Adipocyte (in vitro differentiated cells): ENCODE measurements around the gene ETNK2.

Experiments
- DNase-seq: peaks from one replicate; pipeline ENCODE4 v3.0.0-alpha.2; 2015; ENCODE audit warnings: low read depth
- H3K27me3 ChIP-seq: replicated peaks from 2 replicates; pipeline ENCODE4 v1.7.0; 2013; ENCODE audit warnings: mild to moderate bottlenecking, low read length, moderate library complexity; ENCODE audit not compliant: control insufficient read depth, insufficient read depth
- H3K36me3 ChIP-seq: 2 replicates; pipeline ENCODE4 v1.7.0; 2013; ENCODE audit warnings: low read length, mild to moderate bottlenecking, moderate library complexity; ENCODE audit not compliant: control insufficient read depth, insufficient read depth, severe bottlenecking
- H3K4me1 ChIP-seq: 2 replicates; pipeline ENCODE4 v1.7.0; 2013; ENCODE audit warnings: mild to moderate bottlenecking, low read length, moderate library complexity; ENCODE audit not compliant: control insufficient read depth, insufficient read depth
- H3K4me3 ChIP-seq: 2 replicates; pipeline ENCODE4 v1.7.0; 2013; ENCODE audit warnings: mild to moderate bottlenecking, low read length, moderate library complexity
- H3K9ac ChIP-seq: 2 replicates; pipeline ENCODE4 v1.7.0; 2013; ENCODE audit warnings: mild to moderate bottlenecking, low read length, moderate library complexity
- H3K9me3 ChIP-seq: 2 replicates; pipeline ENCODE4 v1.7.0; 2013; ENCODE audit warnings: mild to moderate bottlenecking, low read length, moderate library complexity; ENCODE audit not compliant: control insufficient read depth

The ETNK2 gene

GRCh38 chr1:204172404-204173029 lies 20.7 kb upstream of the ETNK2 start:
- no peak for DNase-seq
- H3K4me1 ChIP-seq = no peaks in the 10 kb centered on the region
- H3K4me3 ChIP-seq = no peak overlapping the region
- peaks cover 2% of the 10 kb centered on the region for H3K9me3 ChIP-seq
- no peaks in the 10 kb centered on the region for H3K36me3 ChIP-seq
- no peak overlapping the region for H3K9ac ChIP-seq
- peaks cover 31% of the 10 kb centered on the region for H3K27me3 ChIP-seq

- H3K27me3 ChIP-seq = peaks cover 31% of the 10 kb centered on the region
Measured at GRCh38 chr1:204171751-204172178, 19.9 kb upstream of the ETNK2 start.

GRCh38 chr1:204170494-204171155 lies 18.8 kb upstream of the ETNK2 start:
- no peaks in the 10 kb centered on the region for H3K36me3 ChIP-seq
- H3K9me3 ChIP-seq = peaks cover 2% of the 10 kb centered on the region
- no peak for DNase-seq
- no peak overlapping the region for H3K9ac ChIP-seq
- H3K4me3 ChIP-seq = no peak overlapping the region
- H3K4me1 ChIP-seq = no peaks in the 10 kb centered on the region
- H3K27me3 ChIP-seq = peaks cover 30% of the 10 kb centered on the region

More at GRCh38 chr1:204171751-204172178, 19.9 kb upstream of the ETNK2 start:
- H3K4me3 ChIP-seq = no peak overlapping the region
- H3K9me3 ChIP-seq = peaks cover 2% of the 10 kb centered on the region
- no peaks in the 10 kb centered on the region for H3K4me1 ChIP-seq
- DNase-seq = peak; percentile 46
- no peak overlapping the region for H3K9ac ChIP-seq
- H3K36me3 ChIP-seq = no peaks in the 10 kb centered on the region

- DNase-seq = no peak
- Histone ChIP-seq H3K9me3 (peaks cover 2% of the 10 kb centered on the region), H3K9ac (no peak overlapping the region), H3K27me3 (peaks cover 28% of the 10 kb centered on the region), H3K36me3 (no peaks in the 10 kb centered on the region), H3K4me1 (no peaks in the 10 kb centered on the region), H3K4me3 (no peak overlapping the region)
Measured at GRCh38 chr1:204169858-204170257, 18.0 kb upstream of the ETNK2 start.

- H3K4me3 ChIP-seq = no peak overlapping the region
- H3K4me1 ChIP-seq = no peaks in the 10 kb centered on the region
- DNase-seq = no peak
- peaks cover 2% of the 10 kb centered on the region for H3K9me3 ChIP-seq
- H3K9ac ChIP-seq = no peak overlapping the region
- no peaks in the 10 kb centered on the region for H3K36me3 ChIP-seq
- H3K27me3 ChIP-seq = peaks cover 37% of the 10 kb centered on the region
Measured at GRCh38 chr1:204167730-204168129, 15.9 kb upstream of the ETNK2 start.

GRCh38 chr1:204166219-204166618 lies 14.4 kb upstream of the ETNK2 start, which contains the start of gene REN:
TSS of gene REN (minus strand) at chr1:204166337. CDS start at chr1:204166293, 44 bp downstream.
- no peak for DNase-seq
- Histone ChIP-seq H3K9me3 (peaks cover 2% of the 10 kb centered on the region), H3K36me3 (no peaks in the 10 kb centered on the region), H3K4me3 (no peak within 1 kb of the TSS), H3K27me3 (peaks cover 48% of the 10 kb centered on the region), H3K4me1 (no peaks in the 10 kb centered on the region), H3K9ac (no peak within 1 kb of the TSS)

- Histone ChIP-seq H3K9ac (no peak overlapping the region), H3K4me3 (no peak overlapping the region), H3K36me3 (no peaks in the 10 kb centered on the region), H3K9me3 (no peaks in the 10 kb centered on the region), H3K27me3 (peaks cover 74% of the 10 kb centered on the region), H3K4me1 (no peaks in the 10 kb centered on the region)
- peak; percentile 86 for DNase-seq
Measured at GRCh38 chr1:204162494-204163074, 10.7 kb upstream of the ETNK2 start.

- H3K9me3 ChIP-seq = no peaks in the 10 kb centered on the region
- no peak overlapping the region for H3K4me3 ChIP-seq
- H3K9ac ChIP-seq = no peak overlapping the region
- H3K27me3 ChIP-seq = peaks cover 74% of the 10 kb centered on the region
- no peak for DNase-seq
- H3K4me1 ChIP-seq = no peaks in the 10 kb centered on the region
- no peaks in the 10 kb centered on the region for H3K36me3 ChIP-seq
Measured at GRCh38 chr1:204161609-204162493, 10.0 kb upstream of the ETNK2 start.

GRCh38 chr1:204157962-204158361 lies 6.1 kb upstream of the ETNK2 start:
- DNase-seq = no peak
- Histone ChIP-seq H3K9ac (no peak overlapping the region), H3K4me1 (no peaks in the 10 kb centered on the region), H3K9me3 (no peaks in the 10 kb centered on the region), H3K36me3 (no peaks in the 10 kb centered on the region), H3K27me3 (peaks cover 74% of the 10 kb centered on the region), H3K4me3 (no peak overlapping the region)

- no peaks in the 10 kb centered on the region for H3K36me3 ChIP-seq
- H3K27me3 ChIP-seq = peaks cover 61% of the 10 kb centered on the region
- no peak for DNase-seq
- H3K9me3 ChIP-seq = no peaks in the 10 kb centered on the region
- H3K4me1 ChIP-seq = no peaks in the 10 kb centered on the region
- H3K4me3 ChIP-seq = no peak overlapping the region
- no peak overlapping the region for H3K9ac ChIP-seq
Measured at GRCh38 chr1:204155881-204156280, 4.0 kb upstream of the ETNK2 start.
